Measurements from ENCODE around the gene RABGEF1. TPM values are rescaled to one million over a fixed set of nuclear protein-coding genes. Genes with fewer than 3 reads are reported as not detected.
"Not testable (repeated sequence)": the region's sequence is repeated elsewhere in the genome, so short reads cannot be mapped to it uniquely, and the experiment has no call there.

The RABGEF1 gene
- total RNA-seq = 28.1 TPM

GRCh38 chr7:66740302-66740979 lies at the start of gene RABGEF1:
TSS of gene RABGEF1 (plus strand) at chr7:66740733. CDS start at chr7:66771900, 31,167 bp downstream.
- peak; percentile 96 for DNase-seq

GRCh38 chr7:66693331-66693730 lies 47.2 kb upstream of the RABGEF1 start:
- no peak for DNase-seq

GRCh38 chr7:66694286-66694685 lies 46.2 kb upstream of the RABGEF1 start:
- DNase-seq = no peak

- not testable (repeated sequence) for DNase-seq
Measured at GRCh38 chr7:66695417-66695816, 45.1 kb upstream of the RABGEF1 start.

GRCh38 chr7:66696134-66696533 lies 44.4 kb upstream of the RABGEF1 start:
- DNase-seq = not testable (repeated sequence)

GRCh38 chr7:66696774-66697191 lies 43.8 kb upstream of the RABGEF1 start:
- peak; percentile 15 for DNase-seq

GRCh38 chr7:66697449-66698438 lies 42.8 kb upstream of the RABGEF1 start:
- no peak for DNase-seq

GRCh38 chr7:66698652-66699205 lies 41.8 kb upstream of the RABGEF1 start:
- no peak for DNase-seq

- no peak for DNase-seq
Measured at GRCh38 chr7:66699998-66700397, 40.5 kb upstream of the RABGEF1 start.

- DNase-seq = no peak
Measured at GRCh38 chr7:66700633-66701131, 39.9 kb upstream of the RABGEF1 start.

- DNase-seq = no peak
Measured at GRCh38 chr7:66707825-66708224, 32.7 kb upstream of the RABGEF1 start.

- not testable (repeated sequence) for DNase-seq
Measured at GRCh38 chr7:66710752-66711151, 29.8 kb upstream of the RABGEF1 start.

- no peak for DNase-seq
Measured at GRCh38 chr7:66713687-66714086, 26.8 kb upstream of the RABGEF1 start.

GRCh38 chr7:66716634-66717033 lies 23.9 kb upstream of the RABGEF1 start:
- not testable (repeated sequence) for DNase-seq

- no peak for DNase-seq
Measured at GRCh38 chr7:66720561-66720960, 20.0 kb upstream of the RABGEF1 start.

GRCh38 chr7:66725843-66726242 lies 14.7 kb upstream of the RABGEF1 start:
- DNase-seq = no peak

- DNase-seq = no peak
Measured at GRCh38 chr7:66727058-66727457, 13.5 kb upstream of the RABGEF1 start.

GRCh38 chr7:66728571-66728970 lies 12.0 kb upstream of the RABGEF1 start:
- DNase-seq = no peak

- DNase-seq = no peak
Measured at GRCh38 chr7:66729274-66729673, 11.3 kb upstream of the RABGEF1 start.

GRCh38 chr7:66731986-66732385 lies 8.5 kb upstream of the RABGEF1 start:
- DNase-seq = no peak

GRCh38 chr7:66732439-66732838 lies 8.1 kb upstream of the RABGEF1 start:
- no peak for DNase-seq

GRCh38 chr7:66734006-66734405 lies 6.5 kb upstream of the RABGEF1 start:
- DNase-seq = no peak

GRCh38 chr7:66735154-66735553 lies 5.4 kb upstream of the RABGEF1 start:
- DNase-seq = no peak

Data from skin of body (tissue), 2 donors.